ENCODE results near the gene LEPROT. TPM values are rescaled to one million over a fixed set of nuclear protein-coding genes. Genes with fewer than 3 reads are reported as not detected.
A peak's percentile ranks its signal among the peaks of the same experiment; 100 is the strongest.

Gene LEPROT
- total and polyA plus RNA-seq, 2 experiments from 2014 or later, result 22.9 to 24.9 TPM

DNA sequence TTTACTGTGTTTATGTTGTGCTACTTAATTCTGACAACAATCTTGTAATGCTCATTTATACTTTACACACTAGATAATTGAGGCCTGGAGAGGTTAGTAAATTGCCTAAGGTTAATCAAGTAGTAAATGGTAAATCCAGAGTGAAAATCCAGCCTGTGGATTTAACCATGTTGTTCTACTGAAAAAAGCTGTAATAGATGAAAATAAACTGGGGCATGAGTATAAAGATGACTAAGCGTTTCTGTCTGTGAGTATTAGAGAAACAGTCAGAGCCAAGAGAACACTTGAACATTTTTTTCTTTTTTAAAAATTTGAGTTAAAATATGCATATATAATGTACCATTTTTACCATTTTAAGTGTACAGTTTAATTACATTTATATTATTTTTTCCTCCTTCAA is 47.9 kb upstream of the LEPROT start:
- H3K36me3 Mint-ChIP-seq (ENCODE audit: low read depth), result no peaks in the 10 kb centered on the region
- no peaks in the 10 kb centered on the region for H3K27me3 ChIP-seq (ENCODE audit: insufficient read depth)
- no peaks in the 10 kb centered on the region for H3K79me2 ChIP-seq (replicated peaks; ENCODE audit: insufficient read depth)
- ATAC-seq, result no peak
- no peak for DNase-seq (ENCODE audit: low spot score)
- H3K9me2 ChIP-seq (ENCODE audit: insufficient read depth), result no peaks in the 10 kb centered on the region
- no peaks in the 10 kb centered on the region for H3K27me3 Mint-ChIP-seq (ENCODE audit: insufficient read depth, low read depth, poor library complexity)
- peak overlapping the region; percentile 63; the same call in 1 of the 2 replicates for H3K27ac Mint-ChIP-seq
- no peak overlapping the region for H2AFZ ChIP-seq
- H4K20me1 ChIP-seq (replicated peaks; ENCODE audit: insufficient read depth), result no peaks in the 10 kb centered on the region
- TF ChIP-seq, protein P1, sequence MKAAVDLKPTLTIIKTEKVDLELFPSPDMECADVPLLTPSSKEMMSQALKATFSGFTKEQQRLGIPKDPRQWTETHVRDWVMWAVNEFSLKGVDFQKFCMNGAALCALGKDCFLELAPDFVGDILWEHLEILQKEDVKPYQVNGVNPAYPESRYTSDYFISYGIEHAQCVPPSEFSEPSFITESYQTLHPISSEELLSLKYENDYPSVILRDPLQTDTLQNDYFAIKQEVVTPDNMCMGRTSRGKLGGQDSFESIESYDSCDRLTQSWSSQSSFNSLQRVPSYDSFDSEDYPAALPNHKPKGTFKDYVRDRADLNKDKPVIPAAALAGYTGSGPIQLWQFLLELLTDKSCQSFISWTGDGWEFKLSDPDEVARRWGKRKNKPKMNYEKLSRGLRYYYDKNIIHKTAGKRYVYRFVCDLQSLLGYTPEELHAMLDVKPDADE (IDR thresholded peaks at IDR 0.05), result no peak
- TF ChIP-seq STAT1 (IDR thresholded peaks at IDR 0.05; ENCODE audit: unreplicated experiment) (no peak), CTCF (conservative IDR thresholded peaks at IDR 0.05; ENCODE audit: low read depth in 2 of 2) (no peak), ZNF331 (CRISPR knock-in tag; IDR thresholded peaks at IDR 0.05; ENCODE audit: low read depth) (no peak), ZNF114 (CRISPR knock-in tag; IDR thresholded peaks at IDR 0.05) (no peak), REST (IDR thresholded peaks at IDR 0.05; ENCODE audit: unreplicated experiment) (no peak)
- H3K4me3 Mint-ChIP-seq, result no peak overlapping the region
- H3K4me1 Mint-ChIP-seq, result no peaks in the 10 kb centered on the region
- H3K4me1 ChIP-seq (ENCODE audit: insufficient read depth), result no peaks in the 10 kb centered on the region
- no peak overlapping the region for H3K4me2 ChIP-seq
- H3K36me3 ChIP-seq (ENCODE audit: insufficient read depth), result no peaks in the 10 kb centered on the region
- H3K4me3 ChIP-seq, result no peak overlapping the region
- no peaks in the 10 kb centered on the region for H3F3A ChIP-seq (replicated peaks; ENCODE audit: low read depth)
- no peaks in the 10 kb centered on the region for H3K9me3 Mint-ChIP-seq
- no peak overlapping the region for H3K27ac ChIP-seq (ENCODE audit: low read depth)

DNA sequence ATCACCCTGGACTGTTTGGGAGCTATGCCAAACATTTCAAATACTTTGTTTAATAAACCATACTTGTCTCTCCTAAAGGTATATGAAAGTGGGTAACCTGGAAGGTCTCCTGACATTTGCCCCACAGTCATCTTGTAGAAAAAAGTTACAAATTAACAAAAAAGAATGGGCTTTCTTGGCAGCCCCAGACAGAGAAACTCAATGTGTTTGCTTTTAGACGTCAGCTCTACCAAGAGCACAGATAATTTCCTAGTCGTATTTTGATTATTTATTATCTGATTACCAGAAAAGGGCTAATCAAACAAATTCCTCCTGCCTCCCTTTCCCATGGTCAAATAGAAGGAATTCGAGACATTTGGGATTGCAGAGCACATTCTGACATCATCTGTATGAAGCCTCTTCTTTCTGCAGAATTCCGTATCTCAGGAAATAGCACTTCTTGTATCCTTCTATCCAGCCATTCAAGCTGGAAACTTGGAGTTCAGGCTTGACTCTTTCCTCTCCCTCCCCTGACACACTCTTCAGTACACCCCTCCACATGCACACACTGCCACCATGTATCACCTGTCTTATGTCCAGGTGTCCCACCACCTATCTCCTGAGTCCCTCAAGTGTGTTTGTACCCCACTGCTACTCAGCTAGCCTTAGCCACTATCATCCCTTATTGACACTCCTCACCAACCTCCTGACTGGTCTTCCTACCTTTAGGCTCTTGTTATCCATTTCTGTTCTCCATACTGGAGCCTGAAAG is 42.8 kb upstream of the LEPROT start:
- no peak overlapping the region for H3K27ac Mint-ChIP-seq
- TF ChIP-seq CTCF (conservative IDR thresholded peaks at IDR 0.05; ENCODE audit: low read depth in 2 of 2) (no peak), CREB1 (CRISPR knock-in tag; IDR thresholded peaks at IDR 0.05; ENCODE audit: low read depth) (no peak), NANOG (IDR thresholded peaks at IDR 0.05; ENCODE audit: borderline replicate concordance) (no peak), REST (IDR thresholded peaks at IDR 0.05; ENCODE audit: unreplicated experiment) (no peak), ZNF114 (CRISPR knock-in tag; IDR thresholded peaks at IDR 0.05) (no peak)
- TF ChIP-seq, protein P1 (IDR thresholded peaks at IDR 0.05), result no peak

More for the DNA sequence above, 42.8 kb upstream of the LEPROT start:
- Mint-ChIP-seq H3K36me3 (ENCODE audit: low read depth) (peaks cover 3% of the 10 kb centered on the region; the same call in 2 of the 3 replicates), H3K9me3 (no peaks in the 10 kb centered on the region), H3K27me3 (ENCODE audit: insufficient read depth, low read depth, poor library complexity) (no peaks in the 10 kb centered on the region), H3K4me1 (no peaks in the 10 kb centered on the region), H3K4me3 (no peak overlapping the region)
- Histone ChIP-seq H4K20me1 (replicated peaks; ENCODE audit: insufficient read depth) (no peaks in the 10 kb centered on the region), H3K9me2 (ENCODE audit: insufficient read depth) (no peaks in the 10 kb centered on the region), H3K4me3 (no peak overlapping the region), H3F3A (replicated peaks; ENCODE audit: low read depth) (no peaks in the 10 kb centered on the region), H3K4me2 (no peak overlapping the region), H3K79me2 (replicated peaks; ENCODE audit: insufficient read depth) (no peaks in the 10 kb centered on the region), H3K27ac (ENCODE audit: low read depth) (no peak overlapping the region), H3K27me3 (ENCODE audit: insufficient read depth) (no peaks in the 10 kb centered on the region), H3K4me1 (ENCODE audit: insufficient read depth) (no peaks in the 10 kb centered on the region), H2AFZ (no peak overlapping the region), H3K36me3 (ENCODE audit: insufficient read depth) (no peaks in the 10 kb centered on the region)
- ATAC-seq (no peak), DNase-seq (ENCODE audit: low spot score) (no peak)
